ENCODE results near the gene PLK3.

DNA sequence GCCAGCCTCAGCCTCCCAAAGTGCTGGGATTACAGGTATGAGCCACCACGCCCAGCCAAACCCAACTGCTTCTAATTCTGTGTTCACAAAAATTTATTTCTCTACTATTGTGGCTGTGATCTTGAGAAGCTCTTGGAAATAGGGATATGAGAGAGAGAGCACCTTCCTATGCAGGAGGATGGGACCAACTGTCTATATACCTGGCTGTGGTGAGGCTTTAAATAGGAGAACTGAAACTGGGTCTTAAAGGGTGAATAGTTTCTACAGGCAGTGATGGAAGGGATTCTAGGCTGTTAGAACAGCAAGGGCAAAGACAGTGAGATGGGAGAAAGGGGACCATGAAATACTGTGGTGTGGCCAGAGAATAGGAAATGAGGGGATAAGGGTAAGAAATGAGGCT lies 51.1 kb downstream of the PLK3 start:
- TF ChIP-seq POLR2A (IDR thresholded peaks at IDR 0.05; ENCODE audit: low read length): no peak
- TF ChIP-seq GATA1 (IDR thresholded peaks at IDR 0.05; ENCODE audit: low read depth, low read length): no peak

Measured in erythroblast (primary cell).